M059J (cell line): ENCODE measurements around the gene MEPE. TPM values are rescaled to one million over a fixed set of nuclear protein-coding genes. Genes with fewer than 3 reads are reported as not detected.

Source experiments
- DNase-seq: peaks from one replicate; pipeline ENCODE4 v3.0.0-alpha.2; 2012; ENCODE audit warnings: low read depth
- total RNA-seq: library from RNA; depleted of rRNA; stranded (reverse); fragments of >200 nt; shearing (Covaris generic); gene quantifications from 2 replicates; pipeline ENCODE4 v1.2.3, GENCODE V29; 2014

The MEPE gene
- total RNA-seq, 1 experiment from 2014 or later, result 0.07 TPM

GRCh38 chr4:87843936-87844335 is 11.2 kb downstream of the MEPE start:
- DNase-seq, result peak; percentile 86

- no peak for DNase-seq
Observed at GRCh38 chr4:87844452-87844851, 11.7 kb downstream of the MEPE start.

- DNase-seq, result no peak
Observed at GRCh38 chr4:87846226-87846625, 13.5 kb downstream of the MEPE start.

- peak; percentile 55 for DNase-seq
Observed at GRCh38 chr4:87848622-87849351, 16.0 kb downstream of the MEPE start.

GRCh38 chr4:87849612-87850011 is 16.8 kb downstream of the MEPE start:
- DNase-seq, result no peak

- DNase-seq, result no peak
Observed at GRCh38 chr4:87851332-87851731, 18.6 kb downstream of the MEPE start.

- DNase-seq, result no peak
Observed at GRCh38 chr4:87851953-87852352, 19.2 kb downstream of the MEPE start.

GRCh38 chr4:87853108-87853507 is 20.3 kb downstream of the MEPE start:
- DNase-seq, result peak; percentile 53

- no peak for DNase-seq
Observed at GRCh38 chr4:87853891-87854290, 21.1 kb downstream of the MEPE start.

- DNase-seq, result no peak
Observed at GRCh38 chr4:87855559-87855958, 22.8 kb downstream of the MEPE start.

GRCh38 chr4:87856816-87857215 is 24.0 kb downstream of the MEPE start:
- DNase-seq, result no peak

GRCh38 chr4:87857789-87858188 is 25.0 kb downstream of the MEPE start:
- DNase-seq, result no peak

- DNase-seq, result no peak
Observed at GRCh38 chr4:87862236-87862635, 29.5 kb downstream of the MEPE start.

GRCh38 chr4:87863486-87863885 is 30.7 kb downstream of the MEPE start:
- DNase-seq, result no peak

GRCh38 chr4:87864321-87864720 is 31.6 kb downstream of the MEPE start:
- DNase-seq, result no peak

- peak; percentile 40 for DNase-seq
Observed at GRCh38 chr4:87865288-87865687, 32.5 kb downstream of the MEPE start.

GRCh38 chr4:87865960-87866598 is 33.3 kb downstream of the MEPE start:
- DNase-seq, result peak; percentile 26

- no peak for DNase-seq
Observed at GRCh38 chr4:87868522-87868921, 35.8 kb downstream of the MEPE start.

GRCh38 chr4:87872028-87872427 is 39.3 kb downstream of the MEPE start:
- no peak for DNase-seq

GRCh38 chr4:87875191-87875590 is 42.4 kb downstream of the MEPE start:
- no peak for DNase-seq

GRCh38 chr4:87880106-87880505 is 47.3 kb downstream of the MEPE start:
- DNase-seq, result no peak

- no peak for DNase-seq
Observed at GRCh38 chr4:87881115-87881514, 48.3 kb downstream of the MEPE start.

- peak; percentile 39 for DNase-seq
Observed at GRCh38 chr4:87882321-87882720, 49.6 kb downstream of the MEPE start.

GRCh38 chr4:87882861-87883260 is 50.1 kb downstream of the MEPE start:
- DNase-seq, result no peak
